ENCODE results near the gene SPRR2G.
"Not testable (repeated sequence)": the region's sequence is repeated elsewhere in the genome, so short reads cannot be mapped to it uniquely, and the experiment has no call there.

SPRR2G gene

GRCh38 chr1:153140484-153140883 lies 10.2 kb downstream of the SPRR2G start:
- no peak for TF ChIP-seq EZH2phosphoT487 (IDR thresholded peaks at IDR 0.05; ENCODE audit: low read depth)
- TF ChIP-seq, protein P1, sequence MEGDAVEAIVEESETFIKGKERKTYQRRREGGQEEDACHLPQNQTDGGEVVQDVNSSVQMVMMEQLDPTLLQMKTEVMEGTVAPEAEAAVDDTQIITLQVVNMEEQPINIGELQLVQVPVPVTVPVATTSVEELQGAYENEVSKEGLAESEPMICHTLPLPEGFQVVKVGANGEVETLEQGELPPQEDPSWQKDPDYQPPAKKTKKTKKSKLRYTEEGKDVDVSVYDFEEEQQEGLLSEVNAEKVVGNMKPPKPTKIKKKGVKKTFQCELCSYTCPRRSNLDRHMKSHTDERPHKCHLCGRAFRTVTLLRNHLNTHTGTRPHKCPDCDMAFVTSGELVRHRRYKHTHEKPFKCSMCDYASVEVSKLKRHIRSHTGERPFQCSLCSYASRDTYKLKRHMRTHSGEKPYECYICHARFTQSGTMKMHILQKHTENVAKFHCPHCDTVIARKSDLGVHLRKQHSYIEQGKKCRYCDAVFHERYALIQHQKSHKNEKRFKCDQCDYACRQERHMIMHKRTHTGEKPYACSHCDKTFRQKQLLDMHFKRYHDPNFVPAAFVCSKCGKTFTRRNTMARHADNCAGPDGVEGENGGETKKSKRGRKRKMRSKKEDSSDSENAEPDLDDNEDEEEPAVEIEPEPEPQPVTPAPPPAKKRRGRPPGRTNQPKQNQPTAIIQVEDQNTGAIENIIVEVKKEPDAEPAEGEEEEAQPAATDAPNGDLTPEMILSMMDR (IDR thresholded peaks at IDR 0.05; ENCODE audit: low read depth, low read length): no peak
- Histone ChIP-seq H3K27me3 (ENCODE audit: low read depth, low read length) (peaks cover 74% of the 10 kb centered on the region), H2AFZ (ENCODE audit: low read depth, low read length) (no peak overlapping the region), H3K27ac (ENCODE audit: low read length) (no peak overlapping the region), H4K20me1 (ENCODE audit: insufficient read depth, low read length) (no peaks in the 10 kb centered on the region), H3K9me3 (ENCODE audit: insufficient read depth, low read length) (no peaks in the 10 kb centered on the region; the same call in 1 of the 2 replicates), H3K4me2 (ENCODE audit: low read length) (no peak overlapping the region), H3K79me2 (ENCODE audit: low read length) (no peaks in the 10 kb centered on the region), H3K36me3 (replicated peaks; ENCODE audit: low read depth, low read length) (no peaks in the 10 kb centered on the region), H3K4me1 (ENCODE audit: low read length) (no peaks in the 10 kb centered on the region), H3K9ac (ENCODE audit: low read length) (no peak overlapping the region), H3K4me3 (ENCODE audit: low read length) (no peak overlapping the region)

DNA sequence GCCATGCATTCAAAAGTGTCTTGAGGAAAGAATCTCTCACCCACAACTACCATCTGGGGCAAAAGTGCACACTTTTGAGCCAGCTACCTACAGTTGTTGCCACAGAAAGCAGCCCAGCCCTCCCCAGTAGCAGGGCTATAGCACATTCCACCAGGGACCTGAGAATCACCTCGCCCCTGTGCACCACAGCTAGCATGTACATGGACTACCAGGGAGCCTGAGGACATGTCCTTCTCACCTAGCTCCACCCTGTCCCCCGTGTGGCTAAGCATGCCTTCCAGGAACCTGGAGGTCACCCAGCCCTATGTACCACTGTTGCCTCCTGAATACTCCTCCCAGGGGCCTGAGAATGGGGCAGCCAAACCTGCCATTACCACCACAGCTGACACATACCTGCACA lies 16.9 kb downstream of the SPRR2G start:
- Histone ChIP-seq H3K36me3 (replicated peaks; ENCODE audit: low read depth, low read length) (no peaks in the 10 kb centered on the region), H3K4me3 (ENCODE audit: low read length) (no peak overlapping the region), H3K9ac (ENCODE audit: low read length) (no peak overlapping the region), H3K4me1 (ENCODE audit: low read length) (no peaks in the 10 kb centered on the region), H3K27me3 (ENCODE audit: low read depth, low read length) (peaks cover 50% of the 10 kb centered on the region), H3K79me2 (ENCODE audit: low read length) (no peaks in the 10 kb centered on the region), H3K4me2 (ENCODE audit: low read length) (no peak overlapping the region), H4K20me1 (ENCODE audit: insufficient read depth, low read length) (no peaks in the 10 kb centered on the region), H3K9me3 (ENCODE audit: insufficient read depth, low read length) (no peaks in the 10 kb centered on the region), H3K27ac (ENCODE audit: low read length) (no peak overlapping the region), H2AFZ (ENCODE audit: low read depth, low read length) (no peak overlapping the region)
- TF ChIP-seq, protein P1 (IDR thresholded peaks at IDR 0.05; ENCODE audit: low read depth, low read length): no peak
- TF ChIP-seq EZH2phosphoT487 (IDR thresholded peaks at IDR 0.05; ENCODE audit: low read depth): no peak

- no peak for TF ChIP-seq EZH2phosphoT487 (IDR thresholded peaks at IDR 0.05; ENCODE audit: low read depth)
- TF ChIP-seq, protein P1 (IDR thresholded peaks at IDR 0.05; ENCODE audit: low read depth, low read length): no peak
- Histone ChIP-seq H3K27me3 (ENCODE audit: low read depth, low read length) (peaks cover 46% of the 10 kb centered on the region), H2AFZ (ENCODE audit: low read depth, low read length) (no peak overlapping the region), H3K9me3 (ENCODE audit: insufficient read depth, low read length) (no peaks in the 10 kb centered on the region), H3K4me3 (ENCODE audit: low read length) (no peak overlapping the region), H3K4me2 (ENCODE audit: low read length) (no peak overlapping the region), H3K4me1 (ENCODE audit: low read length) (no peaks in the 10 kb centered on the region), H3K27ac (ENCODE audit: low read length) (no peak overlapping the region), H3K36me3 (replicated peaks; ENCODE audit: low read depth, low read length) (no peaks in the 10 kb centered on the region), H4K20me1 (ENCODE audit: insufficient read depth, low read length) (no peaks in the 10 kb centered on the region), H3K79me2 (ENCODE audit: low read length) (no peaks in the 10 kb centered on the region), H3K9ac (ENCODE audit: low read length) (no peak overlapping the region)
These were observed 17.4 kb downstream of the SPRR2G start for GRCh38 chr1:153133267-153133666.

GRCh38 chr1:153128688-153129087 lies 22.0 kb downstream of the SPRR2G start:
- H3K9ac ChIP-seq (ENCODE audit: low read length); H3K4me3 ChIP-seq (ENCODE audit: low read length): not testable (repeated sequence)

GRCh38 chr1:153127296-153127695 lies 23.4 kb downstream of the SPRR2G start:
- no peak overlapping the region for H3K4me3 ChIP-seq (ENCODE audit: low read length)
- TF ChIP-seq EZH2phosphoT487 (IDR thresholded peaks at IDR 0.05; ENCODE audit: low read depth): no peak
- TF ChIP-seq, protein P1 (IDR thresholded peaks at IDR 0.05; ENCODE audit: low read depth, low read length): no peak
- H3K4me1 ChIP-seq (ENCODE audit: low read length): no peaks in the 10 kb centered on the region
- no peaks in the 10 kb centered on the region for H3K9me3 ChIP-seq (ENCODE audit: insufficient read depth, low read length)
- H3K79me2 ChIP-seq (ENCODE audit: low read length): no peaks in the 10 kb centered on the region
- H3K27me3 ChIP-seq (ENCODE audit: low read depth, low read length): peaks cover 34% of the 10 kb centered on the region
- H2AFZ ChIP-seq (ENCODE audit: low read depth, low read length): no peak overlapping the region
- H3K9ac ChIP-seq (ENCODE audit: low read length): no peak overlapping the region
- H4K20me1 ChIP-seq (ENCODE audit: insufficient read depth, low read length): no peaks in the 10 kb centered on the region
- H3K27ac ChIP-seq (ENCODE audit: low read length): no peak overlapping the region
- no peaks in the 10 kb centered on the region for H3K36me3 ChIP-seq (replicated peaks; ENCODE audit: low read depth, low read length)
- H3K4me2 ChIP-seq (ENCODE audit: low read length): no peak overlapping the region

More at GRCh38 chr1:153128688-153129087, 22.0 kb downstream of the SPRR2G start:
- not testable (repeated sequence) for H3K4me2 ChIP-seq (ENCODE audit: low read length); H3K79me2 ChIP-seq (ENCODE audit: low read length); H2AFZ ChIP-seq (ENCODE audit: low read depth, low read length); H3K4me1 ChIP-seq (ENCODE audit: low read length); H3K36me3 ChIP-seq (replicated peaks; ENCODE audit: low read depth, low read length); H4K20me1 ChIP-seq (ENCODE audit: insufficient read depth, low read length); H3K9me3 ChIP-seq (ENCODE audit: insufficient read depth, low read length); H3K27ac ChIP-seq (ENCODE audit: low read length)
- peaks cover 34% of the 10 kb centered on the region for H3K27me3 ChIP-seq (ENCODE audit: low read depth, low read length)
